Left kidney (tissue), 8 donors: Measurements from ENCODE around the gene SLC46A1. TPM values are rescaled to one million over a fixed set of nuclear protein-coding genes. Genes with fewer than 3 reads are reported as not detected.
"Not testable (repeated sequence)": the region's sequence is repeated elsewhere in the genome, so short reads cannot be mapped to it uniquely, and the experiment has no call there.

Experiments used
- DNase-seq: peaks from one replicate; pipeline ENCODE4 v3.0.0-alpha.2; 2013
- long read RNA-seq, 8 donors: transcript quantifications; one replicate each; lab custom pipeline, GENCODE V29; 2026
- polyA plus RNA-seq: library from polyadenylated mRNA; unstranded; fragments of 120-200 nt; gene quantifications from one replicate; pipeline ENCODE4 v1.2.1, GENCODE V29; 2013; ENCODE audit not compliant: insufficient read length

The SLC46A1 gene
- polyA plus RNA-seq = 17.4 TPM
- long read RNA-seq, donor 1, full-length matches to known transcripts = 9 of 9 reads
- long read RNA-seq, donor 1, partial matches to known transcripts = 0 of 9 reads
- long read RNA-seq, donor 1, other reads (novel, unspliced or antisense) = 0 of 9 reads
- long read RNA-seq, donor 2, full-length matches to known transcripts = 13 of 13 reads
- long read RNA-seq, donor 2, partial matches to known transcripts = 0 of 13 reads
- long read RNA-seq, donor 2, other reads (novel, unspliced or antisense) = 0 of 13 reads
- long read RNA-seq, donor 3, transcript SLC46A1-209 (1 exons, 528 nt) = major isoform, 8 of 18 reads
- long read RNA-seq, donor 3, partial matches to known transcripts = 8 of 18 reads
- long read RNA-seq, donor 3, other reads (novel, unspliced or antisense) = 0 of 18 reads
- long read RNA-seq, donor 4, partial matches to known transcripts = 0 of 4 reads
- long read RNA-seq, donor 4, other reads (novel, unspliced or antisense) = 0 of 4 reads
- long read RNA-seq, donor 5, full-length matches to known transcripts = 16 of 16 reads
- long read RNA-seq, donor 5, partial matches to known transcripts = 0 of 16 reads
- long read RNA-seq, donor 5, other reads (novel, unspliced or antisense) = 0 of 16 reads
- long read RNA-seq, donor 6, full-length matches to known transcripts = 11 of 11 reads
- long read RNA-seq, donor 6, partial matches to known transcripts = 0 of 11 reads
- long read RNA-seq, donor 6, other reads (novel, unspliced or antisense) = 0 of 11 reads
- long read RNA-seq, donor 7, full-length matches to known transcripts = 19 of 19 reads
- long read RNA-seq, donor 7, partial matches to known transcripts = 0 of 19 reads
- long read RNA-seq, donor 7, other reads (novel, unspliced or antisense) = 0 of 19 reads
- long read RNA-seq, donor 8, full-length matches to known transcripts = 10 of 10 reads
- long read RNA-seq, donor 8, partial matches to known transcripts = 0 of 10 reads
- long read RNA-seq, donor 8, other reads (novel, unspliced or antisense) = 0 of 10 reads

GRCh38 chr17:28405632-28406472 is at the start of gene SLC46A1:
Gene SLC46A1 (minus strand): TSS chr17:28406212. CDS start chr17:28406114, 98 bp downstream.
- peak; percentile 43 for DNase-seq

DNA sequence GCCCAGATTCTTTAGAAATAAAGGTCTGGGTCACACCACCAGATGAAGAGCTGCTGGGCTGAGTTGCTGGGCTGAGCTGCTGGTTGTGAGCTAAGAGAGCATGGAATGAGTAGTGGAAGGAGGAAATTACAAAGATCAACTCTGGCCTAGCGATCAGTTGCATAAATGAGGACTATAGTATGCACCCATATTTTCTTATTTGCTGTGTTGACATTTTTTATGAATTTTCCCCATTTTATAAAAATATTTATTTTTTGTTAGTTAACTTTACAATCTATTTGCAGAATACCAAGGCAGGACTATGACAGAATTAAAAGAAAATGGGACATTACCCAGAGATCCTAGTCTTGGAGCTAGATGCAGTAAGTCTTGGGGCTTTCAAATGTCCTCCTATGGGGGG is 43.8 kb upstream of the SLC46A1 start:
- no peak for DNase-seq

DNA sequence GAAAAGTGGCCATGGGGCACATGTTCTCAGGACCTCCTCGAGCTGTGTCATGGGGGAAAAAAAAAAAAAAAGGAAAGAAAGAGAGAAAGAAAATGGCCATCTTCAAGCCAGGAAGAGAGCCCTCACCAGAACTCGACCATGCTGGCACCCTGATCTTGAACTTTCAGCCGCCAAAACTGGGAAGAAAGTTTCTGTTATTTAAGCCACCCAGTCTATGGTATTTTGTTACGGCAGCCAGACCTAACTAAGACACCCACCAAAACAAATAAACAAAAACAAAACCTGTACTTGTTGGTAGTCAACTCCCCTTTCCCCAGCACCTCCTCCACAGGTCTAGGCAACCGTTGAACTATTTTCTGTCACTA is 41.4 kb upstream of the SLC46A1 start:
- DNase-seq = no peak

DNA sequence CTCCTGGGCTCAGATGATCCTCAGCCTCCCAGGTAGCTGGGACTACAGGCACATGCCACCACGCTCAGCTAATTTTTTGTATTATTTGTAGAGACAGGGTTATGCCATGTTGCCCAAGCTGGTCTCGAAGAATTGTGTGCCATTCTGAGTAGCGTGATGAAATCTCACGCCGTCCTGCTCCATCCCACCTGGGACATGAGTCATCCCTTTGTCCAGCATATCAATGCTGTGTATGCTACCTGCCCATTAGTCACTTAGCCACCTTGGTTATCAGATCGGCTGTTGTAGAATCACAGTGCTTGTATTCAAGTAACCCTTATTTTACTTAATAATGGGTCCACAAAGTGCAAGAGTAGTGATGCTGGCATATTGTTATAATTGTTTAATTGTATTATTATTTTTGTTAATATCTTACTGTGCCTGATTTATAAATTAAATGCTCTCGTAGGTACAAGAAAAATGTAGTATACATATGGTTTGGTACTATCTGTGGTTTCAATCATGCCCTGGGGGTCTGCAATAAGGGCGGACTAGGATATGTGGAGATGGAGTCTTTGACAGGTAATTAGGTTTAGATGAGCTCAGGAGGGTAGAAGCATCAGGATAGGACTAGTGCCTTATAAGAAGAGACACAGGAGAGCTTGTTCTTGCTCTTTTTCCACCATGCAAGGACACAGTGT is 40.8 kb upstream of the SLC46A1 start:
- DNase-seq = no peak

DNA sequence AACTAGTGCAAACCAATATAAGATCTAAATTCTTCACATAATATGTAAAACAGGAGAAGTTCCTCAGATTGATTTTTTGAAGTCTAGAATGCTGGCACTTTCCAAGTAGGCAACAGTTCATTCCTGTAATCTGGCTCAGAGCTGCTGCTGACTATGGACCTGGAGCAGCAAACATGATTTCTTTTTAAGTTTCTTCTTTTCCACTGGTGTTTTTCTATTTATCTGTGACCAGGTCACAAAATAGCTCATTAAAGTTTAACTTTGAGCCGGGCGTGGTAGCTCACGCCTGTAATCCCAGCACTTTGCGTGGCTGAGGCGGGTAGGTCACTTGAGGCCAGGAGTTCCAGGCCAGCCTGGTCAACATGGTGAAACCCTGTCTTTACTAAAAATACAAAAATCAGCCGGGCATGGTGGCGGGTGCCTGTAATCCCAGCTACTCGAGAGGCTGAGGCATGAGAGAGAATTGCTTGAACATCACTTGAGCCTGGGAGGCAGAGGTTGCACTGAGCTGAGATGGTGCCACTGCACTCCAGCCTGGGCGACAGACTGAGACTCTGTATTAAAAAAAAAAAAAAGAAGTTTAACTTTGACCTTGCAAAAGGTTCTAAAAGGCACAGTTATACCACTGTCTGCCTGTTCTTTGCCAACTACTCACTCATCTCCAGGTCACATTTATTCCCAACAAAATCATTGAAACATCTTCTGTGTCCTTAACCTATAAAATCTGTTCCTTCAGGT is 38.1 kb upstream of the SLC46A1 start:
- DNase-seq = no peak

GRCh38 chr17:28434326-28434725 is 28.3 kb upstream of the SLC46A1 start:
- not testable (repeated sequence) for DNase-seq

GRCh38 chr17:28433721-28434120 is 27.7 kb upstream of the SLC46A1 start:
- no peak for DNase-seq

GRCh38 chr17:28427982-28428381 is 22.0 kb upstream of the SLC46A1 start:
- DNase-seq = not testable (repeated sequence)

DNA sequence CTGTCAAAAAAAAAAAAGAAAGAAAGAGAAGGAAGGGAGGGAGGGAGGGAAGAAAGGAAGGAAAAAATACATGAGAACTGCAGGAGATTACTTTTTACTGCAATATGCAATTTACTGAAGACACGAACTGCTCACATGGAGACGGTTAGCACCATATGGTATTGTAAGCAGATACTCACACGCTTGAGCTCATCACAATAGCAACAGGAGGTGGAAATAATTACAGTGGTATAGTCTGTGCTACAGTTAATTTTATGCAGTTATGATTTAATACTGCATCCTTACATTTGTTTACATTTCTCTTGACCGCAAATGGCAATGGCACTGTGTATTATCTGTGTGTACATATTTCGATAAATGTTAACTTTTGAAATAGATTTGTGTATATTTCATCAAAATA is 21.4 kb upstream of the SLC46A1 start:
- no peak for DNase-seq

DNA sequence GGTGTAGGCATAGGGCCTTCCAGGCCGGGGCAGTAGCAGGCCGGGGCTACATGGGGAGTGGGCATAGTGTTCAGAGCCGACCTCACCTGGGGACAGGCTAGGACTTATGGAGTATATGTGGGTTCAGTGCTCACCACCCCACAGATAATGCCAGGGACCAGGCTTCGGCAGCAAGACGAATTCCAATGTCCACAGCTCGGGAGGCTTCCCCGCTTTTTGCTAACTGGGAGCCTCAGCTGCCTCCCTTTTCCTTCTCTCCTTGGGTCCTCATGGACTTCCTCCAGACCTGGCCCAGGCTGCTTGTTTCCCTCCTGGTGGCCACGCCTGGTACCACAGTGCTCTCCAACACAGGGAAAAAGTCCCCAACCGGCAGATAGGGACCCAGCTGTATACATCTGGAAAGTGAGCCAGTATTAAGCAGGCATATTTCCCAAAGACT is 20.1 kb upstream of the SLC46A1 start:
- DNase-seq = no peak

DNA sequence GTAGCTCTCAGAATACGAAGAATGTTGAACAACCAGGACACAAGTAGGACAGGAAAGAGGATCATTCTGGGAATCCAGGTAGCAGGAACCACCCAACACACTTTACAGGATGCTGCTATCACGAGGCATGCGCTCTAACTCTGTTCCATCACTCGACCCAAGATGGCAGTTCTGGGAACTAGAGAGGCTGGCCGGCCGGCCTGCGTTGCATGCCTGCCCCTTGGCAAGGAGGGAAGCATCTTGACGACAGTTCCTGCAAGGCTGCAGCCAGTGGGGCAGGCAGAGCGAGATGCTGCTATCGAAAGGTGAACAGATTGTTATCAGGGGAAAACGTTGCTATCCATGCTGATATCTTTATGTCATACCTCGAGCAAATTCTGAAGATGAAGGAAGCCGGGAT is 19.2 kb upstream of the SLC46A1 start:
- DNase-seq = no peak

DNA sequence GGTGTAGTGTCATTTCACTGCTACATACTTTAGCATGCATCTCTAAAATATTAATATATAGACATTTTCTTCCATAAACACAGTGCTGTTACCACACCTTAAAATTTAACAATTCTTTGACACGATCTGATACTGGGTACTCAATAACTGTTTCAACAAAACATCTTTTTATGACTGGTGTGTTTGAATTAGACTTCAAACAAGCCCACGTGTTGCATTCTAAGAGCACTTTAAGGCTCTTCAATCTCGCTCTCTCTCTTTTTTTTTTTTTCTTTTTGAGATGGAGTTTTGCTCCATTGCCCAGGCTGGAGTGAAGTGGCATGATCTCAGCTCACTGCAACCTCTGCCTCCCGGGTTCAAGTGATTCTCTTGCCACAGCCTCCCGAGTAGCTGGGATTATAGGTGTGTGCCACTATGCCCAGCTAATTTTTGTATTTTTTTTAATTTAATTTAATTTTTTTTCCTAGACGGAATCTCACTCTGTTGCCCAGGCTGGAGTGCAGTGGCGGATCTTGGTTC is 15.8 kb upstream of the SLC46A1 start:
- no peak for DNase-seq

DNA sequence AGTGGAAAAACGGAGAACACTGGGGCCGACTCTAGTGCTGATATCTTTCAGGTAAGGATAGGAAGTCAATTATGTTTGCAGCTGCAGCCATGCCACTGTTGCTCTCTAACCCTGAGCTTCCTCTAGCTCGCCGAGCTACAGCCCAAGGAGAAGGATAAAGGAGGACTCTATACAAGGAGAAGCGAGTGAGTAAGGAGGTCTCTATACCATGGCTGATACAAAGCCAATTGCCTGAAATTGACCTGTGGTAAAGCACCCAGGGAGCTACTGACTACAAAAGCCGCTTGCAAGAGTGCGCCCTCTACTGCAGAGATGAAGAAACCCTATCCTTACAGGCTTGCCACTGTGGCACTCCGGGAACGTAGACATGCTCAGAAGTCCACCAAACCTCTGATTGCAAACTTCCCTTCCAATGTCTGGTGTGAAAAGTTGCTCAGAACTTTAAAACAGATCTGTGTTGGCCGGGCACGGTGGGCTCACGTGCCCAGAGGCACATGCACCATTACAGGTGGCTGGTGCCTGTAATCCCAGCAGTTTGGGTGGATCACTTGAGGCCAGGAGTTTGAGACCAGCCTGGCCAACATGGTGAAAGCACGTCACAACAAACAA is 10.8 kb upstream of the SLC46A1 start:
- no peak for DNase-seq

DNA sequence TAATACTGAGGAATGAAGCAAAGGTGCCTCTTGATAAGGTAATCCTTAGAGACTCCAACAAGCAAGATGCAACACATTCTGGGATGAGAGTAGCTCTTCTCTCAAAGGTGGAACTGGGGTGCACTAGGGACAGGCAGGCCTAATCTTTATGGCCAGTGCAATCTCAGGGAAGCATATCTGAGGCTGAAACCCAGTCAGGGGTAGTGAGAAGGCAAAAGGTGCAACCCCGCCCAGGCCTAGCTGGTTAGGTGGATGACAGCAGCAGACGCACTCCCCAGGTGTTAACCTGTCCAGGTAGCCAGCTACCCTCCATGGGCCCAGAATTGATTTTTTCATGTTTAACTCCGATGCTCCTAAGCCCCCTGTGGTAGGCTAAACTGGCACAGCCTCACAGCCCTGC is 9.9 kb upstream of the SLC46A1 start:
- no peak for DNase-seq

GRCh38 chr17:28413804-28414203 is 7.8 kb upstream of the SLC46A1 start:
- no peak for DNase-seq

- no peak for DNase-seq
Observed at GRCh38 chr17:28412099-28412498, 6.1 kb upstream of the SLC46A1 start.

- no peak for DNase-seq
Observed at GRCh38 chr17:28407974-28408306, 1.9 kb upstream of the SLC46A1 start.

- DNase-seq = no peak
Observed at GRCh38 chr17:28407130-28407973, 1.3 kb upstream of the SLC46A1 start.

DNA sequence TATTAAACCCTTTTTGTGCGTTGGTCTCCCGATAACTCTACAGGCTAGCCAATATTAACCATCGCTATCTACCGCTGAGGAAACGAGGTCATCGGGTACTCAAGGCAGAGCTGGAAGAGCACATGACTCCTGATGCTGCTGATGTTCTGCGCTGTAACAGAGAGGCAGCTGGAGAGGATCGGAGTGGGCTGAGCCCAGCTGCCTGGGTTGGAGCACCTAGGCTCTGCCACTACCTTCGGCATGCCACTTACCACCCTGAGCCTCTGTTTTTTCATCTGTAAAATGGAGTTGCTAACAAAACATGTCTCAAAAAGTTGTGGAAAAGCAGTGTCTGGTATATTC is 432 bp upstream of the SLC46A1 start:
- no peak for DNase-seq
